ENCODE measurements around the gene SRXN1. TPM values are rescaled to one million over a fixed set of nuclear protein-coding genes. Genes with fewer than 3 reads are reported as not detected.
A peak's percentile ranks its signal among the peaks of the same experiment; 100 is the strongest.
"Not testable (repeated sequence)": the region's sequence is repeated elsewhere in the genome, so short reads cannot be mapped to it uniquely, and the experiment has no call there.

The SRXN1 gene
- 18.5 TPM for total RNA-seq

GRCh38 chr20:653110-653589 is at the start of gene SRXN1:
Gene SRXN1 (minus strand): TSS chr20:653200. CDS start chr20:653185, 15 bp downstream.
- peak; percentile 86 for DNase-seq (ENCODE audit: low spot score)

- no peak for DNase-seq (ENCODE audit: low spot score)
These were observed 48.6 kb upstream of the SRXN1 start for GRCh38 chr20:701401-702129.

GRCh38 chr20:699811-700338 is 46.9 kb upstream of the SRXN1 start:
- DNase-seq (ENCODE audit: low spot score): no peak

- DNase-seq (ENCODE audit: low spot score): no peak
These were observed 46.3 kb upstream of the SRXN1 start for GRCh38 chr20:699342-699741.

GRCh38 chr20:698276-698675 is 45.3 kb upstream of the SRXN1 start:
- DNase-seq (ENCODE audit: low spot score): no peak

- no peak for DNase-seq (ENCODE audit: low spot score)
These were observed 44.8 kb upstream of the SRXN1 start for GRCh38 chr20:697826-698225.

GRCh38 chr20:695165-695866 is 42.3 kb upstream of the SRXN1 start:
- peak; percentile 17 for DNase-seq (ENCODE audit: low spot score)

- no peak for DNase-seq (ENCODE audit: low spot score)
These were observed 41.5 kb upstream of the SRXN1 start for GRCh38 chr20:694496-694895.

- not testable (repeated sequence) for DNase-seq (ENCODE audit: low spot score)
These were observed 40.8 kb upstream of the SRXN1 start for GRCh38 chr20:693786-694185.

GRCh38 chr20:692044-692443 is 39.0 kb upstream of the SRXN1 start:
- DNase-seq (ENCODE audit: low spot score): no peak

GRCh38 chr20:689947-690346 is 36.9 kb upstream of the SRXN1 start:
- DNase-seq (ENCODE audit: low spot score): no peak

GRCh38 chr20:689348-689747 is 36.3 kb upstream of the SRXN1 start:
- DNase-seq (ENCODE audit: low spot score): no peak

GRCh38 chr20:688809-689212 is 35.8 kb upstream of the SRXN1 start:
- DNase-seq (ENCODE audit: low spot score): no peak

- no peak for DNase-seq (ENCODE audit: low spot score)
These were observed 34.6 kb upstream of the SRXN1 start for GRCh38 chr20:687468-688203.

- DNase-seq (ENCODE audit: low spot score): no peak
These were observed 31.8 kb upstream of the SRXN1 start for GRCh38 chr20:684676-685319.

- no peak for DNase-seq (ENCODE audit: low spot score)
These were observed 29.1 kb upstream of the SRXN1 start for GRCh38 chr20:682123-682522.

GRCh38 chr20:680638-681187 is 27.7 kb upstream of the SRXN1 start:
- no peak for DNase-seq (ENCODE audit: low spot score)

- DNase-seq (ENCODE audit: low spot score): no peak
These were observed 25.0 kb upstream of the SRXN1 start for GRCh38 chr20:677957-678356.

- no peak for DNase-seq (ENCODE audit: low spot score)
These were observed 24.0 kb upstream of the SRXN1 start for GRCh38 chr20:676967-677366.

GRCh38 chr20:676315-676937 is 23.4 kb upstream of the SRXN1 start:
- DNase-seq (ENCODE audit: low spot score): no peak

Measured in mucosa of gallbladder (tissue), 1 donor.